ENCODE data around the gene SLC6A11.

DNA sequence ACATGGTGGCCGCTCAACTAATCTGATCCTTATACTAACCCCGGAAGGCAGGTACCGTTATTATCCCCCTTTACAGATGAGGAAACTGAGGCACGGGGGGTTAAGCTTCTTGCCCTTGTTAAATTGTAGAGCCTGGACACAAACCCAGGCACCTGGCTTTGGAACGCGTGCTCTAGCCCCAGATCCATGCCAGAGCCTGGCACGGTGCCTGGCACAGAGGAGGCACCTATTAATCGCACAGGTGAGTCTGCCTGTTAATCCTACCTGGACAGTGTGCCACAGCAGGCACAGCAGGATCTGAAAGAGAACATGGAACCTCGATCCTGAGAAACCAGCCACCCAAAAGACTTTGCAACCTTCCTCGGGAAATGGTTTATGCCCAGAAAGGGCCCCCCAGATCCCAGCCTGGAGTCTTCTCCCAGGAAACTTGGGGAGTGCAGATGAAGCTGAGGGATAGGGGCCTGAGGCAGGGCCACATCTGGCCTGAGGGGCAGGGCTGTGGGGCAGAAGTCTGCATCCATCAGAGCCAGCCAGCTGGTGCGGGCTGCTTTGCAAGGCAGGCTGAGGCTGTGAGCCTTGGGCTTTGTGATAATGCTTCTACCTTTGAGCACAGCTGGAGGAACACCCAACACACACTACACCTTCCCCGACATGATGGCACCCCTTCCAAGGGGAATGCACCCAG, 121.3 kb downstream of the SLC6A11 start:
- TF ChIP-seq, protein P1, sequence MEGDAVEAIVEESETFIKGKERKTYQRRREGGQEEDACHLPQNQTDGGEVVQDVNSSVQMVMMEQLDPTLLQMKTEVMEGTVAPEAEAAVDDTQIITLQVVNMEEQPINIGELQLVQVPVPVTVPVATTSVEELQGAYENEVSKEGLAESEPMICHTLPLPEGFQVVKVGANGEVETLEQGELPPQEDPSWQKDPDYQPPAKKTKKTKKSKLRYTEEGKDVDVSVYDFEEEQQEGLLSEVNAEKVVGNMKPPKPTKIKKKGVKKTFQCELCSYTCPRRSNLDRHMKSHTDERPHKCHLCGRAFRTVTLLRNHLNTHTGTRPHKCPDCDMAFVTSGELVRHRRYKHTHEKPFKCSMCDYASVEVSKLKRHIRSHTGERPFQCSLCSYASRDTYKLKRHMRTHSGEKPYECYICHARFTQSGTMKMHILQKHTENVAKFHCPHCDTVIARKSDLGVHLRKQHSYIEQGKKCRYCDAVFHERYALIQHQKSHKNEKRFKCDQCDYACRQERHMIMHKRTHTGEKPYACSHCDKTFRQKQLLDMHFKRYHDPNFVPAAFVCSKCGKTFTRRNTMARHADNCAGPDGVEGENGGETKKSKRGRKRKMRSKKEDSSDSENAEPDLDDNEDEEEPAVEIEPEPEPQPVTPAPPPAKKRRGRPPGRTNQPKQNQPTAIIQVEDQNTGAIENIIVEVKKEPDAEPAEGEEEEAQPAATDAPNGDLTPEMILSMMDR (conservative IDR thresholded peaks at IDR 0.05; ENCODE audit: low read depth, low read length): no peak
- TF ChIP-seq EZH2 (IDR thresholded peaks at IDR 0.05; ENCODE audit: borderline replicate concordance, low read depth, low read length, poor library complexity, severe bottlenecking): no peak
